Mammary epithelial cell (primary cell): Measurements from ENCODE around the gene CCNL2.

Source experiments
- EZH2 ChIP-seq: IDR thresholded peaks from 2 replicates; pipeline ENCODE4 v1.6.1; 2012; ENCODE audit warnings: low read length, inconsistent platforms, borderline replicate concordance
- TF ChIP-seq, protein P1 (sequence below), 2 donors: IDR thresholded peaks in 1 of 2; conservative IDR thresholded peaks in 1 of 2; 2 replicates each; pipeline ENCODE4 v1.5.1; 2011 to 2012; ENCODE audit warnings: inconsistent platforms in 2 of 2, low read length in 2 of 2, mild to moderate bottlenecking in 2 of 2, control low read depth in 1 of 2, low read depth in 1 of 2; ENCODE audit not compliant: insufficient read depth in 1 of 2; ENCODE audit errors: extremely low read depth in 1 of 2

DNA sequence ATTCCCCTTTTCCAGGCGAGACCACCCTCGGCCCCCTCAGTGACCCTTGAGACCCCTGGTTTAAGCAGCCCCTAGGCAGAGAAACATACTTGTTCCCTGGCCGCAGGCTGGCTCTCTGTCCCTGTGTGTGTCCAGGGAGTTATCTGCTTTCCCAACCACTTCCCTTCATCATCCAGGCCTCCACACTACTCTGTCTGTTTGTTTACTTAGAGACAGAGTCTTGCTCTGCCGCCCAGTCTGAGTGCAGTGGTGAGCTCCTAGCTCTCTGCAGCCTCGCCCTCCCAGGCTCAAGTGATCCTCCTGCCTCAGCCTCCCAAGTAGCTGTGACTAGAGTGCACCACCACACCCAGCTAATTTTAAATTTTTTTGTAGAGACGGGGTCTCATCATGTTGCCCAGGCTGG is 30.5 kb upstream of the CCNL2 start:
- TF ChIP-seq, protein P1, sequence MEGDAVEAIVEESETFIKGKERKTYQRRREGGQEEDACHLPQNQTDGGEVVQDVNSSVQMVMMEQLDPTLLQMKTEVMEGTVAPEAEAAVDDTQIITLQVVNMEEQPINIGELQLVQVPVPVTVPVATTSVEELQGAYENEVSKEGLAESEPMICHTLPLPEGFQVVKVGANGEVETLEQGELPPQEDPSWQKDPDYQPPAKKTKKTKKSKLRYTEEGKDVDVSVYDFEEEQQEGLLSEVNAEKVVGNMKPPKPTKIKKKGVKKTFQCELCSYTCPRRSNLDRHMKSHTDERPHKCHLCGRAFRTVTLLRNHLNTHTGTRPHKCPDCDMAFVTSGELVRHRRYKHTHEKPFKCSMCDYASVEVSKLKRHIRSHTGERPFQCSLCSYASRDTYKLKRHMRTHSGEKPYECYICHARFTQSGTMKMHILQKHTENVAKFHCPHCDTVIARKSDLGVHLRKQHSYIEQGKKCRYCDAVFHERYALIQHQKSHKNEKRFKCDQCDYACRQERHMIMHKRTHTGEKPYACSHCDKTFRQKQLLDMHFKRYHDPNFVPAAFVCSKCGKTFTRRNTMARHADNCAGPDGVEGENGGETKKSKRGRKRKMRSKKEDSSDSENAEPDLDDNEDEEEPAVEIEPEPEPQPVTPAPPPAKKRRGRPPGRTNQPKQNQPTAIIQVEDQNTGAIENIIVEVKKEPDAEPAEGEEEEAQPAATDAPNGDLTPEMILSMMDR (conservative IDR thresholded peaks at IDR 0.05 in 1 of 2, IDR thresholded peaks at IDR 0.05 in 1 of 2; ENCODE audit: extremely low read depth in 1 of 2, insufficient read depth in 1 of 2, low read depth in 1 of 2, low read length in 2 of 2): no peak
- no peak for TF ChIP-seq EZH2
